Measurements from ENCODE around the gene TMEM207. TPM values are rescaled to one million over a fixed set of nuclear protein-coding genes. Genes with fewer than 3 reads are reported as not detected.

The TMEM207 gene
- polyA plus RNA-seq, 1 of the 3 experiments (the other 2 are of a cell fraction) = not detected

- H3K9me2 ChIP-seq = 0 out of 2 replicates have a peak, but pooled peaks cover 4% of the 10 kb centered on the region
- no peaks in the 10 kb centered on the region for H3F3A ChIP-seq (replicated peaks; ENCODE audit: insufficient read depth)
- no peak for DNase-seq
- no peak overlapping the region for H3K4me2 ChIP-seq
- H3K79me2 ChIP-seq (ENCODE audit: insufficient read depth) = no peaks in the 10 kb centered on the region
- CTCF ChIA-PET = interaction anchor here (0.6 kb wide), 1 partner anchor 435 kb away, joined by 3 read pairs; no protein-coding TSS in a partner anchor
- no peak overlapping the region for H3K4me3 ChIP-seq (ENCODE audit: low read depth in 2 of 2, low read length in 1 of 2)
- no peaks in the 10 kb centered on the region; the same call in 1 of the 2 replicates for H3K27me3 ChIP-seq (ENCODE audit: insufficient read depth)
- H2AFZ ChIP-seq (ENCODE audit: low read depth) = no peak overlapping the region
- no peaks in the 10 kb centered on the region for H3K36me3 ChIP-seq (replicated peaks in 1 of 2; ENCODE audit: control insufficient read depth in 1 of 2, insufficient read depth in 2 of 2, low read length in 1 of 2)
- no peaks in the 10 kb centered on the region for H3K4me1 ChIP-seq (ENCODE audit: control insufficient read depth in 1 of 2, insufficient read depth in 2 of 2, low read depth in 1 of 2, low read length in 1 of 2)
- TF ChIP-seq FOXJ3 (CRISPR knock-in tag; IDR thresholded peaks at IDR 0.05) = no peak
- no peak for TF ChIP-seq RAD21 (IDR thresholded peaks at IDR 0.05; ENCODE audit: low read length)
- no peak for TF ChIP-seq FOXM1 (IDR thresholded peaks at IDR 0.05; ENCODE audit: low read depth)
- TF ChIP-seq, protein P1, sequence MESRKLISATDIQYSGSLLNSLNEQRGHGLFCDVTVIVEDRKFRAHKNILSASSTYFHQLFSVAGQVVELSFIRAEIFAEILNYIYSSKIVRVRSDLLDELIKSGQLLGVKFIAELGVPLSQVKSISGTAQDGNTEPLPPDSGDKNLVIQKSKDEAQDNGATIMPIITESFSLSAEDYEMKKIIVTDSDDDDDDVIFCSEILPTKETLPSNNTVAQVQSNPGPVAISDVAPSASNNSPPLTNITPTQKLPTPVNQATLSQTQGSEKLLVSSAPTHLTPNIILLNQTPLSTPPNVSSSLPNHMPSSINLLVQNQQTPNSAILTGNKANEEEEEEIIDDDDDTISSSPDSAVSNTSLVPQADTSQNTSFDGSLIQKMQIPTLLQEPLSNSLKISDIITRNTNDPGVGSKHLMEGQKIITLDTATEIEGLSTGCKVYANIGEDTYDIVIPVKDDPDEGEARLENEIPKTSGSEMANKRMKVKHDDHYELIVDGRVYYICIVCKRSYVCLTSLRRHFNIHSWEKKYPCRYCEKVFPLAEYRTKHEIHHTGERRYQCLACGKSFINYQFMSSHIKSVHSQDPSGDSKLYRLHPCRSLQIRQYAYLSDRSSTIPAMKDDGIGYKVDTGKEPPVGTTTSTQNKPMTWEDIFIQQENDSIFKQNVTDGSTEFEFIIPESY (IDR thresholded peaks at IDR 0.05; ENCODE audit: borderline replicate concordance, low read depth) = no peak
- no peak for TF ChIP-seq ELF1 (IDR thresholded peaks at IDR 0.05)
- TF ChIP-seq CHD2 (IDR thresholded peaks at IDR 0.05; ENCODE audit: low read length, partially characterized antibody) = no peak
- TF ChIP-seq SIN3A (IDR thresholded peaks at IDR 0.05; ENCODE audit: borderline replicate concordance, low read depth, low read length) = no peak
- TF ChIP-seq GABPA (IDR thresholded peaks at IDR 0.05; ENCODE audit: low read depth) = no peak
- TF ChIP-seq GATA2 (CRISPR knock-in tag; IDR thresholded peaks at IDR 0.05) = no peak
- TF ChIP-seq MEF2A (IDR thresholded peaks at IDR 0.05; ENCODE audit: borderline replicate concordance, low read depth) = no peak
- TF ChIP-seq, protein P2, sequence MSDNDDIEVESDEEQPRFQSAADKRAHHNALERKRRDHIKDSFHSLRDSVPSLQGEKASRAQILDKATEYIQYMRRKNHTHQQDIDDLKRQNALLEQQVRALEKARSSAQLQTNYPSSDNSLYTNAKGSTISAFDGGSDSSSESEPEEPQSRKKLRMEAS (IDR thresholded peaks at IDR 0.05; ENCODE audit: low read depth) = no peak
- TF ChIP-seq SMC3 (IDR thresholded peaks at IDR 0.05; ENCODE audit: low read depth, low read length) = no peak
- TF ChIP-seq, protein P3, sequence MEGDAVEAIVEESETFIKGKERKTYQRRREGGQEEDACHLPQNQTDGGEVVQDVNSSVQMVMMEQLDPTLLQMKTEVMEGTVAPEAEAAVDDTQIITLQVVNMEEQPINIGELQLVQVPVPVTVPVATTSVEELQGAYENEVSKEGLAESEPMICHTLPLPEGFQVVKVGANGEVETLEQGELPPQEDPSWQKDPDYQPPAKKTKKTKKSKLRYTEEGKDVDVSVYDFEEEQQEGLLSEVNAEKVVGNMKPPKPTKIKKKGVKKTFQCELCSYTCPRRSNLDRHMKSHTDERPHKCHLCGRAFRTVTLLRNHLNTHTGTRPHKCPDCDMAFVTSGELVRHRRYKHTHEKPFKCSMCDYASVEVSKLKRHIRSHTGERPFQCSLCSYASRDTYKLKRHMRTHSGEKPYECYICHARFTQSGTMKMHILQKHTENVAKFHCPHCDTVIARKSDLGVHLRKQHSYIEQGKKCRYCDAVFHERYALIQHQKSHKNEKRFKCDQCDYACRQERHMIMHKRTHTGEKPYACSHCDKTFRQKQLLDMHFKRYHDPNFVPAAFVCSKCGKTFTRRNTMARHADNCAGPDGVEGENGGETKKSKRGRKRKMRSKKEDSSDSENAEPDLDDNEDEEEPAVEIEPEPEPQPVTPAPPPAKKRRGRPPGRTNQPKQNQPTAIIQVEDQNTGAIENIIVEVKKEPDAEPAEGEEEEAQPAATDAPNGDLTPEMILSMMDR (IDR thresholded peaks at IDR 0.05) = no peak
- no peak for TF ChIP-seq NRF1 (IDR thresholded peaks at IDR 0.05; ENCODE audit: low read depth, low read length)
- TF ChIP-seq IRF3 (IDR thresholded peaks at IDR 0.05; ENCODE audit: low read depth, low read length) = no peak
- TF ChIP-seq REST (IDR thresholded peaks at IDR 0.05; ENCODE audit: low read depth, low read length) = no peak
- TF ChIP-seq NFIC (IDR thresholded peaks at IDR 0.05; ENCODE audit: borderline replicate concordance) = no peak
- TF ChIP-seq PBX3 (IDR thresholded peaks at IDR 0.05) = no peak
- H3K9me3 ChIP-seq = no peaks in the 10 kb centered on the region
- POLR2A ChIA-PET = no interaction called here
- no peak overlapping the region for H3K9ac ChIP-seq
- no peak overlapping the region for H3K27ac ChIP-seq (ENCODE audit: low read depth in 2 of 2, low read length in 1 of 2)
- no peaks in the 10 kb centered on the region for H4K20me1 ChIP-seq (ENCODE audit: insufficient read depth)
Measured at GRCh38 chr3:190396001-190396400, 53.7 kb downstream of the TMEM207 start.

Data from SK-N-SH (cell line).